ENCODE results near the gene MUC22.
"Not testable (repeated sequence)": the region's sequence is repeated elsewhere in the genome, so short reads cannot be mapped to it uniquely, and the experiment has no call there.

MUC22 gene

GRCh38 chr6:31058128-31058894, 48.0 kb downstream of the MUC22 start:
- in situ Hi-C loops (cut with HindIII; ENCODE audit: low sequenced_read_pairs), result no loop called here
- TF ChIP-seq, protein P1, sequence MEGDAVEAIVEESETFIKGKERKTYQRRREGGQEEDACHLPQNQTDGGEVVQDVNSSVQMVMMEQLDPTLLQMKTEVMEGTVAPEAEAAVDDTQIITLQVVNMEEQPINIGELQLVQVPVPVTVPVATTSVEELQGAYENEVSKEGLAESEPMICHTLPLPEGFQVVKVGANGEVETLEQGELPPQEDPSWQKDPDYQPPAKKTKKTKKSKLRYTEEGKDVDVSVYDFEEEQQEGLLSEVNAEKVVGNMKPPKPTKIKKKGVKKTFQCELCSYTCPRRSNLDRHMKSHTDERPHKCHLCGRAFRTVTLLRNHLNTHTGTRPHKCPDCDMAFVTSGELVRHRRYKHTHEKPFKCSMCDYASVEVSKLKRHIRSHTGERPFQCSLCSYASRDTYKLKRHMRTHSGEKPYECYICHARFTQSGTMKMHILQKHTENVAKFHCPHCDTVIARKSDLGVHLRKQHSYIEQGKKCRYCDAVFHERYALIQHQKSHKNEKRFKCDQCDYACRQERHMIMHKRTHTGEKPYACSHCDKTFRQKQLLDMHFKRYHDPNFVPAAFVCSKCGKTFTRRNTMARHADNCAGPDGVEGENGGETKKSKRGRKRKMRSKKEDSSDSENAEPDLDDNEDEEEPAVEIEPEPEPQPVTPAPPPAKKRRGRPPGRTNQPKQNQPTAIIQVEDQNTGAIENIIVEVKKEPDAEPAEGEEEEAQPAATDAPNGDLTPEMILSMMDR (IDR thresholded peaks at IDR 0.05; ENCODE audit: low read depth, low read length, missing control alignments), result peak; percentile 63
- DNase-seq (ENCODE audit: low read depth), result peak; percentile 87
- H3K4me3 ChIP-seq (ENCODE audit: low read depth, low read length), result no peak overlapping the region

GRCh38 chr6:31060145-31060544, 49.9 kb downstream of the MUC22 start:
- TF ChIP-seq, protein P1 (IDR thresholded peaks at IDR 0.05; ENCODE audit: low read depth, low read length, missing control alignments), result no peak
- in situ Hi-C loops (cut with HindIII; ENCODE audit: low sequenced_read_pairs), result no loop called here
- no peak overlapping the region for H3K4me3 ChIP-seq (ENCODE audit: low read depth, low read length)
- DNase-seq (ENCODE audit: low read depth), result no peak

GRCh38 chr6:31063906-31064435, 53.7 kb downstream of the MUC22 start:
- in situ Hi-C loops (cut with HindIII; ENCODE audit: low sequenced_read_pairs), result no loop called here
- no peak for DNase-seq (ENCODE audit: low read depth)
- TF ChIP-seq, protein P1 (IDR thresholded peaks at IDR 0.05; ENCODE audit: low read depth, low read length, missing control alignments), result no peak
- H3K4me3 ChIP-seq (ENCODE audit: low read depth, low read length), result no peak overlapping the region

- no peak for DNase-seq (ENCODE audit: low read depth)
- H3K4me3 ChIP-seq (ENCODE audit: low read depth, low read length), result no peak overlapping the region
- TF ChIP-seq, protein P1 (IDR thresholded peaks at IDR 0.05; ENCODE audit: low read depth, low read length, missing control alignments), result no peak
- in situ Hi-C loops (cut with HindIII; ENCODE audit: low sequenced_read_pairs), result no loop called here
Measured at GRCh38 chr6:31065556-31065955, 55.3 kb downstream of the MUC22 start.

GRCh38 chr6:31067028-31067427, 56.8 kb downstream of the MUC22 start:
- H3K4me3 ChIP-seq (ENCODE audit: low read depth, low read length); DNase-seq (ENCODE audit: low read depth); in situ Hi-C loops (cut with HindIII; ENCODE audit: low sequenced_read_pairs): not testable (repeated sequence)

- DNase-seq (ENCODE audit: low read depth); H3K4me3 ChIP-seq (ENCODE audit: low read depth, low read length); in situ Hi-C loops (cut with HindIII; ENCODE audit: low sequenced_read_pairs): not testable (repeated sequence)
Measured at GRCh38 chr6:31067891-31068668, 57.8 kb downstream of the MUC22 start.

DNA sequence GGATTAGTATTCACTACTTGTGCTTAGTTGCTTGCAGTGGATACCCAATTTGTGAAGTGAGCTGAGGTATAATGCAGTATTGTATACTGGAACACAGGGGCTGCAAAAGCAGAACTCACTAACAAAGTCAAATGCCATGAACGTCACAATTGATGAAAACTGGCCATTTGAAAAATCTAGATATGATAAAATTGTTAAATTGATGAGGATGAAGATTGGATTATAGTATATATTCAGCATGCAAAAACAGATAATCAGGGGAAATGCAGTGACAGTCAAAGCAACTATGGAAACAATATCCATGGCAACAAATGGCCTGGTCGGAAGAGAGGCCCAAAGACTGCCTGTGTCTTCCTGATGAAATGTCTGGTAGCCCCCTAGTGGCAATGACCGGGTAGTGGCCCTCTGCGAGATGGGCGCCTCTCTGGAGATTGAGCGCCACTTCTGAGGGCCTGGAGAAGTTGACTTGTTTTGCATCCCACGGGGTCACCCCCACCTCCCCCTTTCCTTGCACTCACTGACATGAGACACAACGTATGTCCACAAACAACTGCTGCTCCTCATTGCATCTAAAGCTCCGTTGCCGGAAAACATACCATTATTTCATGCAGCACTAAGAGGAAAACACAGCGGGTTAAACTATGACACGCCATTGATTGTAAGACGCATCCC, 58.5 kb downstream of the MUC22 start:
- in situ Hi-C loops (cut with HindIII; ENCODE audit: low sequenced_read_pairs), result no loop called here
- DNase-seq (ENCODE audit: low read depth), result peak; percentile 65
- TF ChIP-seq, protein P1 (IDR thresholded peaks at IDR 0.05; ENCODE audit: low read depth, low read length, missing control alignments), result peak; percentile 96
- H3K4me3 ChIP-seq (ENCODE audit: low read depth, low read length), result no peak overlapping the region

Data from astrocyte of the cerebellum (primary cell).